Smooth muscle cell (in vitro differentiated cells): ENCODE results near the gene KCNQ5. TPM values are rescaled to one million over a fixed set of nuclear protein-coding genes. Genes with fewer than 3 reads are reported as not detected.
A peak's percentile ranks its signal among the peaks of the same experiment; 100 is the strongest.

Source experiments
- DNase-seq: peaks from one replicate; lab custom pipeline; 2025; ENCODE audit not compliant: unreplicated experiment; lab: John Stamatoyannopoulos, UW
- H2AFZ ChIP-seq: fragments of 200-600 bp; sonication (generic); 2 replicates; pipeline ENCODE4 v1.6.0; 2016; ENCODE audit warnings: antibody characterized with exemption, low read depth, mild to moderate bottlenecking
- H3F3A ChIP-seq: fragments of 200-600 bp; sonication (generic); 2 replicates; pipeline ENCODE4 v1.6.0; 2017; ENCODE audit warnings: antibody characterized with exemption, low read depth
- H3K27ac ChIP-seq: fragments of 200-600 bp; sonication (generic); 2 replicates; pipeline ENCODE4 v1.5.1; 2016; ENCODE audit warnings: low read depth, mild to moderate bottlenecking
- H3K27me3 ChIP-seq: fragments of 200-600 bp; sonication (generic); 2 replicates; pipeline ENCODE4 v1.6.1; 2016; ENCODE audit warnings: low read depth, mild to moderate bottlenecking
- H3K36me3 ChIP-seq: fragments of 200-600 bp; sonication (generic); 2 replicates; pipeline ENCODE4 v1.5.1; 2016; ENCODE audit warnings: low read depth
- H3K4me1 ChIP-seq: fragments of 200-600 bp; sonication (generic); 2 replicates; pipeline ENCODE4 v1.5.1; 2016; ENCODE audit warnings: low read depth
- H3K4me2 ChIP-seq: fragments of 200-600 bp; sonication (generic); 2 replicates; pipeline ENCODE4 v1.6.0; 2016; ENCODE audit warnings: mild to moderate bottlenecking
- H3K4me3 ChIP-seq: fragments of 200-600 bp; sonication (generic); 2 replicates; pipeline ENCODE4 v1.5.1; 2016; ENCODE audit warnings: mild to moderate bottlenecking
- H3K79me2 ChIP-seq: fragments of 200-600 bp; sonication (generic); 2 replicates; pipeline ENCODE4 v1.6.0; 2016; ENCODE audit warnings: low read depth, mild to moderate bottlenecking
- H3K9ac ChIP-seq: fragments of 200-600 bp; sonication (generic); 2 replicates; pipeline ENCODE4 v1.6.0; 2016; ENCODE audit warnings: low read depth
- H3K9me3 ChIP-seq: fragments of 200-600 bp; sonication (generic); replicated peaks from 2 replicates; pipeline ENCODE4 v1.5.1; 2016; ENCODE audit warnings: low read depth
- H4K20me1 ChIP-seq: fragments of 200-600 bp; sonication (generic); 2 replicates; pipeline ENCODE4 v1.6.0; 2016; ENCODE audit warnings: low read depth
- WGBS: methylation state at CpG from one replicate; pipeline ENCODE4 v1.1.7; 2016; ENCODE audit warnings: low lambda C conversion rate; 5-methylcytosine and 5-hydroxymethylcytosine counted together
- polyA plus RNA-seq: library from polyadenylated mRNA; unstranded; fragments of >200 nt; fragmentation: Nextera tagmentation; extraction: Ambion mirVana; gene quantifications from 2 replicates; pipeline ENCODE4 v1.2.1, GENCODE V29; 2016
- total RNA-seq: library from RNA; depleted of rRNA; stranded (reverse); fragments of >200 nt; gene quantifications from 2 replicates; pipeline ENCODE4 v1.2.3, GENCODE V29; 2014
- TF ChIP-seq, protein P1 (sequence below): fragments of 200-600 bp; sonication (generic); IDR thresholded peaks from 2 replicates; pipeline ENCODE4 v1.5.1; 2017; ENCODE audit warnings: borderline replicate concordance, mild to moderate bottlenecking, antibody characterized with exemption; ENCODE audit not compliant: insufficient read depth, poor library complexity, severe bottlenecking

KCNQ5 gene
- total and polyA plus RNA-seq, 2 experiments from 2014 or later, result 1.2 to 2.0 TPM

DNA sequence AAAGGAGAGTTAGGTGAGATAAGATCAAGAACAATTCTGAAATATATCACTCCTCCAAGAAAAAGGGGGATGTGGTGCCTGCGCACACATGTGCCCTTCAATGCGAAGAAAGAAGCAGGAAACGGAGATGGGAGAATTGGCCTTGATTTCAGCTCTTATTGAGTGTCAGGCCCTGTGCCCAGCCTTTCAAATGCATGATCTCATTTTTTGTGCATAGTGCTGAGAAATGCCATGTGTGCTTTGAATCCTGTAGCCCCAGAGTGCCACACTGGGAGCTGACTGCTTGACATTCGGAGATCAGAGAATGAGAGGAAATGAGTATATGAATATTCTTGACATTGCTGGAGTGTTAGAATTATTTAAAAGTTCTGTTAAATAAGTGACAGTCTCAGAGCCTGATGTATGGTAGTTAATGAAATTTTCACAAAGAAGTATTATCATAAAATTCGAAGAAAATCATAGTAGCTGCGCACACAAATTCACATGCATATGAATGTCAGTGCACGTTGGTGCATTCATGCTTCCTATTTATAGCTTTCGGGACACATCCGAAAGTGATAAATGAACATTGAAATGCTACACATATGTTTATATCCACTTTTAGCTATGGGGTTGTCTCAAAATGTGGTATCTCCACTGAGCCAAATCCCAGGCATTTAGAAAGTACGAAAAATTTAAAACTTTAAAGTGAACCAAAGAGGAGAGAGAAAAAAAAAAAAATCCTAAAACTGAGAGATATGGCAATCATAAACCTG is 172.0 kb downstream of the KCNQ5 start:
- H3K9me3 ChIP-seq, result no peaks in the 10 kb centered on the region
- no peaks in the 10 kb centered on the region for H3K79me2 ChIP-seq
- H3K4me2 ChIP-seq, result no peak overlapping the region
- H3K27me3 ChIP-seq, result no peaks in the 10 kb centered on the region
- no peak overlapping the region for H3K27ac ChIP-seq
- 87% methylated on average over 10 of the region's 10 CpGs for WGBS
- H2AFZ ChIP-seq, result no peak overlapping the region
- H3K9ac ChIP-seq, result no peak overlapping the region
- no peak overlapping the region for H3K4me3 ChIP-seq
- no peaks in the 10 kb centered on the region for H3F3A ChIP-seq
- no peak for DNase-seq
- H3K36me3 ChIP-seq, result no peaks in the 10 kb centered on the region
- no peaks in the 10 kb centered on the region for H3K4me1 ChIP-seq
- H4K20me1 ChIP-seq, result no peaks in the 10 kb centered on the region
- TF ChIP-seq, protein P1, sequence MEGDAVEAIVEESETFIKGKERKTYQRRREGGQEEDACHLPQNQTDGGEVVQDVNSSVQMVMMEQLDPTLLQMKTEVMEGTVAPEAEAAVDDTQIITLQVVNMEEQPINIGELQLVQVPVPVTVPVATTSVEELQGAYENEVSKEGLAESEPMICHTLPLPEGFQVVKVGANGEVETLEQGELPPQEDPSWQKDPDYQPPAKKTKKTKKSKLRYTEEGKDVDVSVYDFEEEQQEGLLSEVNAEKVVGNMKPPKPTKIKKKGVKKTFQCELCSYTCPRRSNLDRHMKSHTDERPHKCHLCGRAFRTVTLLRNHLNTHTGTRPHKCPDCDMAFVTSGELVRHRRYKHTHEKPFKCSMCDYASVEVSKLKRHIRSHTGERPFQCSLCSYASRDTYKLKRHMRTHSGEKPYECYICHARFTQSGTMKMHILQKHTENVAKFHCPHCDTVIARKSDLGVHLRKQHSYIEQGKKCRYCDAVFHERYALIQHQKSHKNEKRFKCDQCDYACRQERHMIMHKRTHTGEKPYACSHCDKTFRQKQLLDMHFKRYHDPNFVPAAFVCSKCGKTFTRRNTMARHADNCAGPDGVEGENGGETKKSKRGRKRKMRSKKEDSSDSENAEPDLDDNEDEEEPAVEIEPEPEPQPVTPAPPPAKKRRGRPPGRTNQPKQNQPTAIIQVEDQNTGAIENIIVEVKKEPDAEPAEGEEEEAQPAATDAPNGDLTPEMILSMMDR, result no peak

DNA sequence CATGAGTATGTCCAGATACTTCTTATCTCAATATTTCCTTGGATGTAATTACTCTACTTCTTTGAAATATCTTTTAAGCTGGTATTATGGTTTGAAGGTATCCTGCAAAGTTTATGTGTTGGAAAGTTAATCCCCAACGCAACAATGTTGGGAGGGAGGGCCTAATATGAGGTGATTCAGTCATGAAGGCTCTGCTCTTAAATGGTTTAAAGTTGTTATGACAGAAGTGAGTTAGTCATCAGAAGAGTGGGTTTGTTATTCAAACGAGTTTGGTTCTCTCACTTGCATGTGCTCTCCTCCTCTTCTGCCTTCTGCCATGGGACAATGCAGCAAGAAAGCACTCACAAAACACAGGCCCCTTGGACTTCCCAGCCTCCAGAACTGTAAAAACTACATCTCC is 176.3 kb downstream of the KCNQ5 start:
- H3K36me3 ChIP-seq, result no peaks in the 10 kb centered on the region
- H3K9ac ChIP-seq, result no peak overlapping the region
- no peaks in the 10 kb centered on the region for H4K20me1 ChIP-seq
- no peak for DNase-seq
- no peaks in the 10 kb centered on the region for H3K79me2 ChIP-seq
- TF ChIP-seq, protein P1, result no peak
- H3K27me3 ChIP-seq, result no peaks in the 10 kb centered on the region
- WGBS, result 14% methylated on average over 2 of the region's 2 CpGs
- H3F3A ChIP-seq, result no peaks in the 10 kb centered on the region
- H3K4me3 ChIP-seq, result no peak overlapping the region
- H3K27ac ChIP-seq, result peak overlapping the region; percentile 70
- no peaks in the 10 kb centered on the region for H3K9me3 ChIP-seq
- no peak overlapping the region for H3K4me2 ChIP-seq
- H3K4me1 ChIP-seq, result no peaks in the 10 kb centered on the region
- H2AFZ ChIP-seq, result no peak overlapping the region

DNA sequence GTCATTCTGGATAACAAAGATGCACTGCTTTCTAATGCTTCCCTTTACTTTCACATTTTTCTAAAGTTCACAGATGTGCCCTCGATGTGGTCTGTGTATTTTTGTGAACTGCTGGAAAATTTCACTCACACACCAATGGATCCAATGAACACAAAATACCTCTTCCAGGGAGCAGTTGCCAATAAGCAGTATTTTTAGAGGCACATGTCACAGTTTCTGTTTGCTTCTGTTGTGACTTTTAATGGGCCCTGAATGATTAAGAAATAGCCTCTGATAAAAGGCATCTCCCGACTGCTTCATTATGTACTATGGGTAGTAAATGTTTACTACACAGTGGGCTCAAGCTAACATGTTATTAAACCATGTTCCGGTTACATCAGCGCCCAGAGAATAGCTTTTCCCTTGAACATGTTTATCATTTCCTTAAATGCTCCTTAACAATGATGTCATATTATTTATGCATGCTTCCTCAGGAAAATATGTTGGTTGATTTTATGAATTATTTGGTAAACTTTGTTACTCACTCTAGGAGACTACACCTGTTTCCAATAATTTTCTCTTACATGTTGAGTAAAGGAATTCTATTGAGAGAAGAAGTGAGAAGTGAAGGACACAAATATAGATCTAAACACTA is 188.0 kb downstream of the KCNQ5 start:
- H3K4me3 ChIP-seq, result no peak overlapping the region
- H2AFZ ChIP-seq, result peak overlapping the region; percentile 7
- no peaks in the 10 kb centered on the region for H3K36me3 ChIP-seq
- H3K9ac ChIP-seq, result no peak overlapping the region
- 68% methylated on average over 4 of the region's 4 CpGs for WGBS
- DNase-seq, result no peak
- H4K20me1 ChIP-seq, result no peaks in the 10 kb centered on the region
- no peak overlapping the region for H3K27ac ChIP-seq
- H3K27me3 ChIP-seq, result no peaks in the 10 kb centered on the region
- H3K9me3 ChIP-seq, result no peaks in the 10 kb centered on the region
- H3K79me2 ChIP-seq, result no peaks in the 10 kb centered on the region
- H3F3A ChIP-seq, result no peaks in the 10 kb centered on the region
- no peaks in the 10 kb centered on the region for H3K4me1 ChIP-seq
- TF ChIP-seq, protein P1, result no peak
- H3K4me2 ChIP-seq, result no peak overlapping the region
